ENCODE results near the gene SYK.
A peak's percentile ranks its signal among the peaks of the same experiment; 100 is the strongest.
"Not testable (repeated sequence)": the region's sequence is repeated elsewhere in the genome, so short reads cannot be mapped to it uniquely, and the experiment has no call there.

The SYK gene

GRCh38 chr9:90801241-90801972 lies at the start of gene SYK:
SYK (plus strand) TSS chr9:90801819; CDS start chr9:90843899, 42,080 bp downstream.
- no peak for FAIRE-seq

- not testable (repeated sequence) for FAIRE-seq
Observed at GRCh38 chr9:90755514-90756371, 45.9 kb upstream of the SYK start.

DNA sequence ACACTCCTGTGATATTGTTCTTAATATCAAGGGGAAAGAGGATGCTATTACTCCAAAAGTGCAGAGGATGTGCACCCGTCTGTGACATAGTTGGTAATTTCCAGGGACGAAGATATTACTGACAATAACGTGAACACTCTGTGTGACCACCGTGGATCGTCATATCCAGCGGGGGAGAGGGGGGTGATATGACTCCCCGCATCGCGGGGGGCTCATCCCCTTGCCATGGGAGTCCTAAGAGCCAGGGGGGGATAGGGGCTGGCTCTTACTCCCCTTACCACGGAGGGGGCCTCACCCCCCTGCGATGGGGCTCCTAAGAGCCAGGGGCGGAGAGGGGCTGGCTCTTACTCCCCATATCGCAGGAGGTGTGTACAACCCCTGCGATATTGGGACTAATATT lies 41.0 kb upstream of the SYK start:
- FAIRE-seq, result not testable (repeated sequence)

GRCh38 chr9:90766731-90767130 lies 34.9 kb upstream of the SYK start:
- peak; percentile 47 for FAIRE-seq

GRCh38 chr9:90767523-90768100 lies 34.0 kb upstream of the SYK start:
- FAIRE-seq, result no peak

DNA sequence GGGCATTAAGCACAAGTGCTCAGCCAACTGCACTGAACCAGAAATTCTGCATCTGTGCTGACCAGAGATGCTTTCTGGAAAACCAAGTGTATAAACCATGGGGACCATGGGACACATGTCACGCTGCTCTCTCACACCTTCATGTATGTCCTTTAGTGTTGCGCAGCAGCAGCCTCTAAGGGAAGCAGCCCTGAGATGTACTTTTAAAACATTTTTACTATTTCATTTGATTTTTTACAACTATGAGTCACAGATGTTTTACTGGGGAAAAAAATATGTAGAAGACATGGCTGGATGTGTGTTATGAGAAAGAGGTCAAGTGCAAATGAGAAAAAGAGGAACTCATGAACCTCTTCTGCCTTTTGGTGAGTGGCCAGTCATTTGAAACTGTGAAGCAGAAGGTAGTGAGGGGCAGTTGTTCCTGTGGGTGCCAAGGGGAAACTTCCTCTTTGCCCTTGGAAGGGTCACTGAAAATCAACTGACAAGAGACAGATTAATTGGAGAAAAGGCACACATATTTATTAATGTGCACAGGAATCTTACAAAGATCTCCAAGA lies 31.4 kb upstream of the SYK start:
- FAIRE-seq, result no peak

DNA sequence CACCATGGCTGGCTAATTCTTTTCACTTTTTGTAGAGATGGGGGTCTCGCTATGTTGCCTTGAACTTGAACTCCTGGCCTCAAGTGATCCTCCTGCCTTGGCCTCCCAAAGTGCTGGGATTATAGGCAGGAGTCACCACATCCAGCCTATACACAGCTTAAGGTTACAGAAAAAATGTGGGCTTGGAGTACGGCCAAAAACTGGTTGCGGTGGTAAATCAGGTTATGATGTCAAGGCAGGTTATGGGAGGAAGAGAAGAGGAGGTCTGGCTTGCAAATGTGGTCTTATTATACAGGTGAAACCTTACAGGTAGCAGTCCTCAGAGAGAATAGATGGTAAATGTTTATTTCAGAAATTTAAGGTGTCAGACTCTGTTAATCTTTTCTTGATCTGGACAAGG lies 30.7 kb upstream of the SYK start:
- no peak for FAIRE-seq

DNA sequence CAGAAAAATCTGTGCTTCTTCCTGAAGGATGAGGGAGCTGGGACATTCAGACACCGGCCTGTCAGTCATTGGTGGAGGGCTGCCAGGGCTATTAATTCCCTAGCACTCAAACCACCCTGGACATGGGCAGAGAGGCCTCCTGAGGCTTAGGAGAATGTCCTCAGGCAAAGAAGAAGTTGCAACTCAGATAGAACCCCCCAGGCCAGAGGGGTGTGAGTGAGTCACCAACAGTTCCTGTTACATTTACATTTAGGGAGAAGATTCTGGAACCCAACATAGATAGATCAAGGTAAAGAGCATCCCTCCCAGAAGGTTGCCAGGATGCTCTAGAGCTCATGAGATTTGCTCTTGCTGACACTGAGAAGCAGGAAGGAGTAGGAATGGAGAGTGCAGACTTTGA lies 29.2 kb upstream of the SYK start:
- FAIRE-seq, result no peak

GRCh38 chr9:90773617-90774016 lies 28.0 kb upstream of the SYK start:
- FAIRE-seq, result no peak

- FAIRE-seq, result no peak
Observed at GRCh38 chr9:90774071-90774470, 27.5 kb upstream of the SYK start.

GRCh38 chr9:90774682-90775081 lies 26.9 kb upstream of the SYK start:
- no peak for FAIRE-seq

DNA sequence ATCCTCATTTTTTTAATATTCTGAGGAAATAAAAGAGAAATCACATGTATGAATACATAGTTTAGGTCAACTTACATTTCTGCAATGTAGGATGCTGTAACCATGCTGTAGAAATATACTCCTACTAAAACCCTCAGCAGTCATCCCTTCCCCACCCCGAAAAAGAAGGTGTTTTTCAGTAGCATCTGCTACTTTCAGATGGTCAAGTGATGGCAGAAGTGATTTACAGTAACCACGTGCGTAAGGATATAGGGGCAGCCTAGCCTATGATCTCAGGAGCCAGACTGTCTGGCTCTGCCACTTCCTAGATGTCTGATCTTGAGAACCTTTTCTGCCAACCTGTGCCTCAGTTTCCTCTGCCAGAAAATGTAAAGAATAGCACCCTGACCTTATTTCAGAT lies 26.0 kb upstream of the SYK start:
- FAIRE-seq, result no peak

DNA sequence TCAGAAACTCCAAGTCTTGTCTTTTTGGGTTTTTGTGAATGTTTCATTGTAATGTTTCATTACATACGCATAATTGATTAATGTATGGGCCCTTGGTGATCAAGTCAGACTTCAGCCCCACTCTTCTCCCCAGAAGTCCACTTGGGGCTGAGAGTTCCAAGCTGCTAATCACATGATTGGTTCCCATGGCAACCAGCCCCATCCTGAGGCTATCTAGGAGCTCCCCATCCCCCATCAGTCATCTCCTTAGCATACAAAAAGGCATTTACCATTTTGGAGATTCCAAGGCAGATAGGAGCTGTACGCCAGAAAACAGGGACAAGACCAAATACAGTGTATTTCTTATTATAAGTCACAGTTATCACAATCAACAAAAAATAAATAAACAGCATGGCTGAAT lies 22.9 kb upstream of the SYK start:
- no peak for FAIRE-seq

GRCh38 chr9:90783552-90783951 lies 18.1 kb upstream of the SYK start:
- FAIRE-seq, result no peak

GRCh38 chr9:90783964-90784363 lies 17.7 kb upstream of the SYK start:
- no peak for FAIRE-seq

DNA sequence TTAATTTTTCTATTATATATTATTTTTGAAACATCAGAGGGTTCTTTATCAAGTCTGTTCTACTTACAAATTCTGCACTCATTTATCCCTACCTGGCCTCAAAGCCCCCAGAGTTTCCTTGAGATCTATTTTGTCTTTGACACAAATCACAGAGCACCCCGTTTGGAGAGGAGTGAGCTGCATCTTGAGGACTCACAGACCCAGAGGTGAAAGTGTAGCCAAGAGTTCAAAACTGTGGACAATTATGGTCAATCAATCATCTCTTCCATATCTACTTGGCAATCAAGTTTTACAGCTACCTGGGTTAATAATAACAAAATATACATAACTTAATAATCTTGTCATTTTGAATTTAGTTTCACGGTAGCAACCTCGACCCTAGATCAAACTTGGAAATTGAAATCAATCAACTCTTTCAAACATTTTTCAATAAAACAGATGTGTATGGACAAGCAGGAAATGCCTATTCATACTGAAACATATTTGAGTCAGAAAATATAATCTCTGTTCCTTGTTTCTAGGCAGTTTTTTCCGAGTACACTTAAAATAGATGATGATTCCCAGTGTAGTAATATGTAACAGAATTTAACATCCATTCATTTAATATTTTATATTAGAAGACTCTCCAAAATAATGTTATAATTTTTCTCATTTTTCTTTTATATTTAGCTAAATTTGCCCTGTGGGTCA lies 13.7 kb upstream of the SYK start:
- no peak for FAIRE-seq

DNA sequence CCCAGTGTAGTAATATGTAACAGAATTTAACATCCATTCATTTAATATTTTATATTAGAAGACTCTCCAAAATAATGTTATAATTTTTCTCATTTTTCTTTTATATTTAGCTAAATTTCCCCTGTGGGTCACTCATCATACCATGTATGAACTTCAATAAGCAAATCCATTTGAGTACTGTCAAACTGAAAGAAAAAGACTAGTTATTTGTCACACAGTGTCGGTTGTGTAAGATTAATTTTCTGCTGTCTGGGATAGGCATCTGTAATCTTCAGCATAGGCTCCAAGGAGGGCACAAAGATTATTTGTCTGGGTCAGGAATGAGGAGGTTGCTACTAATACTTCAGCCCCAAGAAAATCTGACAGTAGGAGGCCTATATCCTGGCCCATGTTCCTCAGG lies 13.1 kb upstream of the SYK start:
- not testable (repeated sequence) for FAIRE-seq

GRCh38 chr9:90789408-90789807 lies 12.2 kb upstream of the SYK start:
- no peak for FAIRE-seq

DNA sequence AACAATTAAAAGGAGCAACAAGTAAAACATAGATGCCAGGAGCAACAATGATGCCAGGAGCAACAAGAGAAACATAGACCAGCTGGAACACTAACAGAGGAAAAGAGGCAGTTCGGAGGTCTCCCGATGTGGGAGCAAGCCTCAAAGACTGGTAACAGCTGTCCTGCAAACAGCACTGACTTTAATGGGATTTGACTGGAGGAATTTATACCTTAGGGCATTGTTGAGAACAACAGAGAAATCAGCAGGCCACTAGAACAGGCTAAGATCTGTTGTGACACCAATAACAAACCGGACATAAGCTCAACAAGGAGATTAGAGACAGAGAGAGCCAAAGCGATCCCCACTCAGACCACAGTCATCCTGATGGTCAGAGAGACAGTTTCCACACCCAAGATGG lies 11.8 kb upstream of the SYK start:
- FAIRE-seq, result no peak

- not testable (repeated sequence) for FAIRE-seq
Observed at GRCh38 chr9:90793024-90793423, 8.6 kb upstream of the SYK start.

GRCh38 chr9:90793729-90794128 lies 7.9 kb upstream of the SYK start:
- no peak for FAIRE-seq

DNA sequence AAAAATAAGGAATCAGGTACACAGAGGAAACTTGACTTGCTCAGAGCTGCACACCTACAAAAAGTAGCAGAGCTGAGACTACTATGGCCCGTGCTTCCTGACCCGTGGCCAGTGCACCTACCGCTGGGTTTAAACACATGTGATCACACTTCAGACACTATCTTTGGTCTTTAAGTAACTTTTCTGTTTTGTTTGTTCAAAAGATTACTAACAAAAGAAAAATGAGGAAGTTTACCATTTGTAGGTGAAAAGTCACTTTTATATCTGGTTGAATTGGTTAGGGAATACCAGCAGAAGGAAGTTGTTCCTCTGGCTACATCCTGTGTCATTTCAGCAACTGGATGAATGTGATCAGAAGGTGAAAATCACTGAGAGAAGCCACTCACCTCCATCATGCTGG lies 6.5 kb upstream of the SYK start:
- no peak for FAIRE-seq

GRCh38 chr9:90795871-90796317 lies 5.7 kb upstream of the SYK start:
- FAIRE-seq, result no peak
